GM04503 (cell line): ENCODE data around the gene ASTL.
"Not testable (repeated sequence)": the region's sequence is repeated elsewhere in the genome, so short reads cannot be mapped to it uniquely, and the experiment has no call there.

Experiments used
- DNase-seq: peaks from one replicate; pipeline ENCODE4 v3.0.0-alpha.2; 2012; ENCODE audit warnings: low read depth

The ASTL gene

DNA sequence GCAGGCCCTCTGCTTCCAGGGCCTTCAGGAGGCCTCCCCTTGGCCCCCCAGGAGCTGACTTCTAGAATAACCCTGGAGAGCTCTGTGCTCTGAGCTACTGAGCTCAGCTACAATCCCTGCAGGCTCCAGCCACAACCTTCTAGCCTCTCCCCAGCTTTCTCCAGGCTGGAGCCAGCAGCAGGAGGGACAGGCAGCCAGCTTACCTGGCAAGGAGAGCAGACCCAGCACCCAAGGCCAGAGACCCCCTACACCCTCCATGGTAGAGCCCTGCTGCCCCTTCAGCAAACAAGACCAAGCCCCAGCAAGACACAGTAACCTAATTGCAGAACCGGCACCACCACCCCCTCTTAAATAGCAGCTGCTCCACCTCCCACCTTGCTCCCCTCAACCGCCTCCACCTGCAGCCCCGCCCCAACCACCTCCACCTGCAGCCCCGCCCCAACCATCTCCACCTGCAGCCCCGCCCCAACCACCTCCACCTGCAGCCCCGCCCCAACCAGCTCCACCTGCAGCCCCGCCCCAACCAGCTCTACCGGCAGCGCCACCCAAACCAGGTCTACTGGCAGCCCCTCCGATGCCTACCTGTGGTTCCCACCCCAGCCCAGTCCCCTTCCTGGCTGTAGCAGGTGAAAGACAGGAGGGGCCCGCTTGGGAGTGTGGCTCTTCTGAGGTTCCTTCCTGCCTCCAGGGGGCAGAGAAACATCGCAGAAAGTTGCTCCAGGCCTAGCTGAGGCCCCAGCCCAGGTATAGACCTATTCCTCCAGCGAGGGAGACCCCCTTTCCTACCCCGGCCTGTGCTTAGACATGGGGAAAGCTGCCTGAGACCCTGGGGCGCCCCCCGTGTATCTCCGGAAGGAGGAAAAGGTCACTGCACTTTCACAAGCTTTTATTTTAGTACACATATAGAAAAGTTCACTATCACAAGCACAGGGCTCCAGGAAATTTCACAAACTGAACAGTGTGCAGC lies at the start of gene ASTL:
Gene ASTL, minus strand, starts transcription at position 324 of the 967 bp plus-strand sequence. Its CDS starts 66 bp downstream, at position 258.
- no peak for DNase-seq

DNA sequence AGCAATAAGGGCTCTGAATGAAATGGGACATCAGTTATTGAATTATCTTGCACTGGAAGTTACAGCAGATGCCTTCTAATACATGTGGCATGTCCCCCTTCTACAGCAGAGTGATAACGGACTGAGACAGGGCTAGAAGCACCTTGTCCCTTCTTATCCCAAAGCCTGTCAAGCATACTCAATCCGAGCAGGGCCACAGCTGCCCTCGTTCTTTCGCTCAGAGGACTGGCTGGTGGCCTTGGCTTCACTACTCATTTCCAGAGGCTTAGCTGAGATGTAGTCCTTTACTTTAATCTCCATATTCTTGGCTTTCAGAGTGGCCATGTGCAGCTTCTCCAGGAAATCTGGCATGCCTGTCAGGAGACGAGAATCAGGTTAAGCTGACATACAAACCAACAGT lies 48.3 kb upstream of the ASTL start:
- no peak for DNase-seq

DNA sequence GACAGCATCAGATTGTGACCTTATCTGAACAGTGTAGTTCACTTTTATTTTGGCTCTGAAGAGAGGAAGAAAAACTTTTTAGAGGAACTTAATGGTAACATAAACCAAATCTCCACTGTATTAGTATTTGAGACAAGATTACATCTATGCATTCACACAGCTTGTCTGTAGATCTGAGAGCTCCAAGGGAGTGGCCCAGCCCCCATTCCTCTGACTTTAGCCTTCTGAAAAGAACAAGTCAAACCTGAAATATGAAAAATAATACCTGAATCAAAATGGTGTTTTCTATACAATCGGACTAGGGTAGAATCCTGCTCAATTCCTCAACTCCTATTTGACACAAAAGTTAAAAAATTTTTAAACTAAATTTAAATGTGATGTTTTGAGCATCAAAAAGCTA lies 47.2 kb upstream of the ASTL start:
- no peak for DNase-seq

DNA sequence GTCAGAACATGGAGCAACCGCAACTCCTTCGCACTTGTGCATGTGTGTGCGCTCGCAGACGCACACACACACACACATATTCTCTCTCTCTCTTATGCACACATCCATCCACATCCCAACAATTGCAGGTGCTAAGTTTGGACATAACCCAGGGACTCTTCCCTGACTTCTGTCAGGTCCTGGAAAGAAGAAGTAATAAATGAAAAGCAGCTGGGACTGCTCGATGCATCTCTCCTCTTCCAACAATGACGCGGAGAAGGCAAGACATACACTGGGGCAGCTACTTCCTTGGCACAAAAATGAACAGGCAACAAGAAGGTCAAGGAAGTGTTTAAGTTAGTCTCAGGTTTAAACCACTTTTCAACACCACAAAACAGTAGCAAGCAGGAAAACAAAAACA lies 46.7 kb upstream of the ASTL start:
- DNase-seq: no peak

DNA sequence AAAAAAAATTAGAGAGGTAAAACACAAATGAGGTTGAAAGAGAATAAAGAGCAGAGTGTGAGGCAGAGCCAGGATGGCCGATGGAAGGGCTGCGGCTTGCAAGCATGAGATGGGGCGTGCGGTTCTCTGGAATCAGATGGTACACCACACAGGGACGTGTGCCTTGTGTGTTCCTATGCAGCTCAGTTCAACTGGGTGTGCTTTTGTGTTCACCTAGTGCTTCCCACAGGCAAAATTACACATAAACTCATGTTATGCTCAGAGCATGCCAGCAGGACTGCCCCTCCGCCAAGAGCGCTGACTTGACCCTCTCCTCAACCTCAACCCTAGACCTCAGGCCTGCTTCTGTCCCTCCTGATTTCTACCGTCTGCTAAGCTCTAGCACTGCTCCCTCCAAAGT lies 45.9 kb upstream of the ASTL start:
- DNase-seq: no peak

DNA sequence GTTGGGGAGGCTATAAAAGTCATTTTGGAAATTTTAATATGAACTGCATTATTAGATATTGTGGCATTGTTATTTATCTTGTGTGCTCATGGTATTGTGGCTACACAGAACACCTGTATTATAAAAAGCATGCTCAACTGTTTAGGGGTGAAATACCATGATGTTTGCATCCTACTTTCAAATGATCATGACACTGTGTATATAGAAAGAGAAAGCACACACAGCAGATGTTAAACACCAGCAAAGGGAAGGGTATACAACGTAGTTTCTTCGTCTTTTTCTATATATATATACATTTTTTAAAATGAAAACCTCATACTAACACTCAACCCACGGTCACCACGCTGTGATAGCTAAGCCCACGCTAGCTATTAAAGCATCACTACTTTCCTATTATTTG lies 43.2 kb upstream of the ASTL start:
- no peak for DNase-seq

DNA sequence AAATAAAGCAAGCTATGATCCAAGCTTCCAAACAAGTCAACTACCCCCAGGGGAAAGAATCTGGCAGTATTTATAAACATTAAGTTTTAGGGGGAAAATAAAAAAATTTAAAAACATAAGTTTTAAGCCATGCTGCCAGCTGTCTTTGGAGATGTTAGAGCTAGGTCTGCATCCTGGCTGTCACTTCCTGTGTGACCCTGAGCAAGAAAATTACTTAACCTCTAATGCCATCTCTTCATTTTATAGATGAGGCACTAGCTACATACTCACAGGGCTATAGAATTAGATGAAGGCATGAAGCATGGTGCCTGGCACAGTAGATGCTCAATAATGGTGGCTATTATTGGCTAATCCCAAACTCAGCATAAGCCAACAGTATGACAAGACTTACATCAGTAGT lies 42.2 kb upstream of the ASTL start:
- DNase-seq: no peak

DNA sequence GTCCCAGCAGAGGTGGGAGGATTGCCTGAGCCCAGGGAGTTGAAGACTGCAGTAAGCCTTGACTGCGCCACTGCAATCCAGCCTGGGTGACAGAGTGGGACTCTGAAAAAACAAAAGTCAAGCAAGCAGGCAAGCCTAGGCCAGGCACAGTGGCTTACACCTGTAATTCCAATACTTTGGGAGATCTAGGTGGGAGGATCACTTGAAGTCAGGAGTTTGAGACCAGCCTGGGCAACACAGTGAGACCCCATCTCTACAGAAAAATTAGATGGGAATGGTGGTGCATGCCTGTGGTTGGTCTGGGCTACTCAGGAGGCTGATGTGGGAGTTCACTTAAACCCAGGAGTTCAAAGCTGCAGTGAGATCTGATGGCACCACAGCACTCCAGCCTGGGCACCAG lies 41.7 kb upstream of the ASTL start:
- DNase-seq: no peak

DNA sequence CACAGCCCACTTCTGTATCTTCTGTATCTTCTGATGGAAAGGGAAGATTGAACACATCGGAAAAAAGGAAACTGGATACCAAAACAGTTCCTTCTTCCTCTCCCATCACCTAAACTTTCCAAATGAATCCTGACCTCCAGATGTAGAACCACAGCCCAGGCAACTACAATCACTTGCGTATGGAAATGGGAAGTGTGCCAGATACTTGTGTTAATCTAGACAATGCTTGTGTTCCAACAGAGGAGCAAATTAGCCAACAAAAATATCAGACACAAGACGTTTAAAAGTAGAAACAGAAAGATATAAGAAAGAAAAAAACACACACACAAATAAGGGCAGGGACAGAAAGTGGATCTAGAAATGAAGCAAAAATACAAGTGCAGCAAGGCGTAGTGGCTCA lies 38.4 kb upstream of the ASTL start:
- no peak for DNase-seq

DNA sequence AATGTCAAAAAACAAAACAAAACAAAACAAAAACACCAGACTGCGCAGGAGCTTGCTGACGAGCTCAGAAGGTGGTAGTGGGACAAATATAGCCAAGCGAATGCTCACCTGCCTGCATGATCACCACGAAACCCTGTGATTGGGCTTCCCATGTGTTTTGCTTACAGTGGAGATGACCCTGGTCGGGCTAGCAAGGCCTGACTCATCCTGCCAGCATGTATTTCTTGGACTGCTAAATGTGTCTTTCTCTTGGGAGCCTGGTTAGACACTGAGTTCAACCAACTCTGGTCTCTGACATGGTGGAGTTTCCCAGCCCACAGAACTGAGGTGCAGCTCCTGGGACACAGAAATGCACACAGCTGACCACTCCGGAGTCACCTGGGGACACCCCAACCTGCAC lies 37.6 kb upstream of the ASTL start:
- peak; percentile 31 for DNase-seq

DNA sequence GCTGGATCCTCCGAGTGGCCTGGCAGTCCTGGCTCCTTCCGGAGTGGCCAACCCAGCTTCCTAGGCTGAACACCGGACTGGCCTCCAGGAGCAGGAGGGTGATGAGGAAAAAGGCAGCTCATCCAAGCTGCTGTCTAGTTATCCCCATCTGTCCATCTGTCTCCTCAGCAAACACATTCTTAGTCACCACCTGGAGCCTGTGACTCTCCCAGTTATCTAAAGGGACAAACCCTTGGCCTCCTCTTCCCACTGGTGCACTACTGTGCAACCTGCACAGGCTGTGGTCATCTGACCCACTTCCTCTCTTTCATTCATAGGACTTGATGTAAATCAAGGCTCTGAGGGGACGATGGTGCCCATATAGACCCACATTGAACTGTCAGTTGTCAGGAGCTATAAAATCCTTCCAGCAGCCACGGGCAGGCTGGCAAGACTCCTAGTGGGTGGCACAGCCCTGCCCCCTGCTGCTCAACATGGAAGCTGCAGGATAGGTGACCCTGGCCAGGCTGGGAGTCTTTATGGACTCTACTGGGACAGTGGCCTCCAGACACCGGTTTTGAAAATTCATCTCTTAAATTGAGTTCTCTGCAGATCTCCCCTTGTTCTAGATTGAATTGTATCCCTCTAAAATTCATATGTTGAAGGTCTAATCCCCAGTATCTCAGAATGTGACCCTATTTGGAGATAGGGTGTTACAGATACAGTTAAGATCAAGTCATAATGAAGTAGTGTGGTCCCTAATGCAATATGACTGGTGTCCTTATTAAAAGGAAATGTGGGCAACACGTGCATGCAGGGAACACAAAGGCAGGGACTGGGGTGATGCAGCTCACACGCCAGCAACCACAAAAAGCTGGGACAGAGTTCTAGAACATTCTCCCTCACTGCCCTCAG lies 36.2 kb upstream of the ASTL start:
- no peak for DNase-seq

DNA sequence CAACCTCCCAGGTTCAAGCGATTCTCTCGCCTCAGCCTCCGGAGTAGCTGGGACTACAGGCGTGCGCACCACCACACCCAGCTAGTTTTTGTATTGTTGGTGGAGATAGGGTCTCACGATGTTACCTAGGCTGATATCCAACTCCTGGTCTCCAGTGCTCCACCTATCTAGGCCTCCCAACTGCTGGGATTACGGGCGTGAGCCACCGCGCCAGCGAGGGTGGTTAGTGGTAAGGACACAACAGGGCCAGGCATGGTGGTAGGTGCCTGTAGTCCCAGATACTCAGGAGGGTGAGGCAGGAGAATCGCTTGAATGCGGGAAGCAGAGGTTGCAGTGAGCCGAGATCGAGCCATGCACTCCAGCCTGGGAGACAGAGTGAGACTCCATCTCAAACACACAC lies 33.5 kb upstream of the ASTL start:
- no peak for DNase-seq

DNA sequence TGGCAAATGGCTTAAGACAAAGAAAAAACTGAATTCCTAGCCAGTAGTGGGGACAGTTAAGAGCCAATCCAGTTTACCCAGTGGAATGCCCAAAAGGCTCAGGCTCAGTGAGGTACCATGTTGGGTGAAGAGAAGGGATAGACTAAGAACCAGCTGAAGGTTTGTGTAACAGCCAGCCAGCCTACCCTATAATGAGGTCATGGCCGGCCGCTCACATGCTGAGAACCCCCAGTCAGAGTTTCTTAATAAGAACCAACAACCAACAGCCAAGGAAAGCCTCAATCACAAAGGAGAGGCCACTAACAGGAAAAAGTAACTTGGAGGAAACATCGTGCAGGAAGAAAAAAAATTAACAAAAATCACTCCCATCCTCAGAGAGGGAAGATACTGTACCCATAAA lies 32.3 kb upstream of the ASTL start:
- no peak for DNase-seq

DNA sequence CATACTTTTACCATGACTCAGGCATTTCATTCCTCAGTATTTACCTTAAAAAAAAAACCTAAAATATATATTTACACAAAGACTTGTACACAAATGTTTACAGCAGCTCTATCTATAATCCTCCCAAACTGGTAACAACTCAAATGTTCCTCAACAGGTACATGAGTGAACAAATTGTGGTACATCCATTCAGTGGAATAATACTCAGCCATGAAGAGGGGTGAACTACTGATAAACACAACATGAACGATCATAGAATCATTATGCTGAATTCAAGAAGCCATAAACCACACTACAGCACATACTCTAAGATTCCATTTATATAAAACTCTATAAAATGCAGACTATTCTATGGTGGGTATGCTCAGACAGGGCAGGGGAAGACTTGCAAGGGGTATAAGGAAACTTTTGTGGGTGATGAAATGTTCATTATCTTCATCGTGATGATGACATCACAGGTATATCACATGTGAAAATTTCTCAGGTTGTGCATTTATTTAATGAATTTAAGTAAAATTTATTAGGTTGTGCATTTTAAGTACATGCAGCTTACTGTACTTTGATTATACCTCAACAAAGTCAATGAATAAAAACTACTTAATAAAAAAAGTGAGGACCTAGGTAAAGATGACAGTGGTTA lies 31.7 kb upstream of the ASTL start:
- no peak for DNase-seq

DNA sequence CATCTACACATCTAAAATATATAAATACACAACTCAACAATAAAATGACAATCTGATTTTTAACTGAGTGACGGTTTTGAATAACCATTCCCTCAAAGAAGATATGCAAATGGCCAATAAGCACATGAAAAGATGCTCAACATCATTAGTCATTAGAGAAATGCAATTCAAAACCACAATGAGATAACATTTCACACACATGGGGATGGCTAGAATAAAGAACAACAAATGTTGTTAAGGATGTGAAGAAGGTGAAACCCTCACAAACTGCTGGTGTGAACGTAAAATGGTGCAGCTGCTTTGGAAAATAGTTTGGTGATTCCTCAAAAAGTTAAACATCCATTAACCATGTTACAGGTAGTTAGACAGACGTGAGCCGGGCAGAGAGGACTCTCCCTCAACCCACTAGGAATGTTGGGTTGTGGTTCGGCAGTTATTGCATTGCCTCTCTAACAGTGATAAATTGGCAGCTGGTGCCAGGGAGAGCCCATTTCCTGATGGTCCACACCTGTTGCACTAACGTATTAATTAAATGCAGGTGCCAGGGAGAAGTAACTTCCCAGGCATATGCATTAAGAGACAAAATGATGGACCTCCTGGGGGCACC lies 29.2 kb upstream of the ASTL start:
- DNase-seq: no peak

DNA sequence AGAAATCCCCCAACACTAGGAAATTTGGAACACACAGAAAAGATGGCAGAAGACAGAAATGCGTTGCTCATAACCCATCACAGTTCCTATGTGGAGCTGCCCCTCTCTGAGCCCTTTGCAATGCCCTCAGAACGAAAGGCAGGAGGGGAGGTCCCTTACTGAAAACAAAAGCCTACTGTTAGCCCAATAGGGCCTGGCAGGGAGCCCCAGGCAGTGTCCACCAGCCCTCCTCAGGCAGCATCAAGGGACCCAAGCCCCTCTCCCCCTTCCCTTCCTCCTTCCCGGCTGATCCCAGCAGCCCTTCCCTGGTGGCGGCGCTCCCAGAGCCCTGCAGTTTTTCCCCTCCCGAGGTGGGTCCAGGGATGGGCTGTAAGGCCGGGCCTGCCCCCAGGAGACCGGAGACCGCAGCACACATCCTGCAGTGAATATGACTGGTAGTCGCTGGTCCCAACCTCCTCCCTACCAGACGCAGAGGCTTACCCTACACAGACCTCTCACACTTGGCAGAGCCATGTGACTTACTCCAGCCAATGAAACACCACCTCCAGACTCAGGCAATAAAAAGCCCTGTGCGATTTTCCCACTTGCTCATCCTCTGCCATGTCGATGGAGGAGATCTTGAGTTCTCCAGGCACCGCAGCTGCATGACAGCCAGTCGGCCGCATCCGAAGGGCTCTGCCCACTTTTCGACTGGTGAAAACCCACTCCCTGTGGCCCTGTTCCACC lies 26.3 kb upstream of the ASTL start:
- no peak for DNase-seq

DNA sequence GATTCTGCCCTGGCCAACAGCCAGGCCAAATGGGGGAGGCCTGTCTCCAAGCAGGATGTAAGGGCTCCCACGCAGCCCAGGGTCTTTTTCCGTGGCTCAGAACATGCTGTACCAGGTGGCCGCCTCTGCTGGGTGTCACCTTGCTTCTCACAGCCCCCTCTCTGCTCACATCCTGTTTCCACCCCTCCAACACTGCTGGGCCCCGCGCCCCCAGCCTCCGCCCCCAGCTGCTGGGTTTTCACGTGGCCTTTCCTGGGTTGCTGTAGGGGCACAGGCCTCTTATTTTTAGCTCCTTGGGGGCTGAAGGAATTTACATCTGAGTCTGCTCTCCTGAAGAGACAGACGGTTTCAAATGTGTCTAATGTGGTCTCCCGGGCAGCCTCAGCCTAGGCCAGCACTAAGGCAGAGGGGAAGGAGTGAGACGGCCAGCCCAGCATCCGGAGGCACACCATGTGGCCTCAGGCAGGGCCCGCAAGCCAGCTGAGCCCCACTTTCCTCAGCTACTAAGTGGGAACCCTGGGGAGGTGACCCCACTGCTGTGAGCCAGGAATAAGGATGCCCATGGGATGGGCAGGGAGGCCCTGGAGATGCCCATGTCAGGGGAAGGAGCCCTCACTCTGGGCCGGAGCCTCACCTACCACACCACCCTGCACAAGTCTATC lies 25.6 kb upstream of the ASTL start:
- DNase-seq: no peak

DNA sequence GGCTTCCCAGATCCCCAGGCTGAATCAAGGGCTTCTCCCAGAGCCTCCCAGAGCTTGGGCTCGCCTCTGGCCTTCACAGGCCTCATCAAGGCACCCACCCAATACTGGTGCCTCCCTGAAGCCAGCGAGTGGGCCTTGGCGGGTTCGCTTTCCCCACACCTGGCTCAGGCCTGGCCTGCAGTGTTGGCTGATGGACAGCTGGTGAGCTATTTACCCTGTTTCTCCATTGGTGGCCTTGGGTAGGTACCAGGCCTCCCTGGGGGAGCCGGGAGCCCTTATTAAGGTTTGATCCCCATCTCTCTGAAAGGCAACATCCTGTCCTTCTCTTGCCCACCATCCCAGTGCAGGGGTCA lies 25.1 kb upstream of the ASTL start:
- no peak for DNase-seq

DNA sequence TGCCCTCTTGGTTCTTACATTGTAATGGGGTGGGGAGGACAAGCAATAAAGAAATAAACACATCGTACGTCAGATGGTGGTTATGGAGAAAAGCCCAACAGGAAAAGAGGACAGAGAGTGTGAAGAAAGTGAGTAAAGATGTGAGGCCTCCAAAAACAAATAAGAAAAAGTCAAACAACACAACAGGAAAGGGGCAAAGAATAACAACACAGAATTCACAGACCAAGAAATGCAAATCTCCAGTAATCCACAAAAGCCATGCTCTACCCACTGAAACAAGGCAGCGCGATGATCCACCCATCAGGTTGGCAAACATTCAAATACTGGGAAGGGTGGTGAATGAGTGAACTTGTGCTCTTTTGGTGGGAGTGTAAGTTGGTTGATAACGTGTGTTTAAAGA lies 23.6 kb upstream of the ASTL start:
- no peak for DNase-seq

DNA sequence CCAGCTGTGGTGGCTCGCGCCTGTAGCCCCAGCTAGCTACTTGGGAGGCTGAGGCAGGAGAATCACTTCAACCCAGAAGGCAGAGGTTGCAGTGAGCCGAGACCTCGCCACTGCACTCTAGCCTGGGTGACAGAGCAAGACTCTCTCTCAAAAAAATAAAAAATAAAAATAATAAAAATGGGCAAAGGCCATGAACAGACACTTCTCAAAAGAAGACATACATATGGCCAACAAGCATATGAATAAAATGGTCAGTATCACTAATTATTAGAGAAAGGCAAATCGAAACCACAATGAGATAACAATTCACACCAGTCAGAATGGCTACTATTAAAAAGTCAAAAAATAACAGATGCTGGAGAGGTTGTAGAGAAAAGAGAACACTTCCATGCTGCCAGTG lies 22.1 kb upstream of the ASTL start:
- not testable (repeated sequence) for DNase-seq
